HepG2 (cell line): Measurements from ENCODE around the gene INF2. TPM values are rescaled to one million over a fixed set of nuclear protein-coding genes. Genes with fewer than 3 reads are reported as not detected.
A peak's percentile ranks its signal among the peaks of the same experiment; 100 is the strongest.

ENCODE experiments used
- CBX5 ChIP-seq: sonication (generic); formaldehyde crosslinking; IDR thresholded peaks from 2 replicates; pipeline ENCODE4 v1.4.0; 2020; ENCODE audit warnings: missing genetic modification reagents, borderline replicate concordance
- EEA1 ChIP-seq: sonication (generic); formaldehyde crosslinking; IDR thresholded peaks from 2 replicates; pipeline ENCODE4 v1.5.1; 2020; ENCODE audit warnings: mild to moderate bottlenecking, missing genetic modification reagents, borderline replicate concordance
- ELF3 ChIP-seq: IDR thresholded peaks from 2 replicates; pipeline ENCODE4 v1.6.1; 2016; ENCODE audit warnings: missing genetic modification reagents, missing compliant biosample characterization
- ETV6 ChIP-seq: sonication (generic); formaldehyde crosslinking; conservative IDR thresholded peaks from 2 replicates; pipeline ENCODE4 v1.4.0; 2020; ENCODE audit warnings: missing genetic modification reagents
- HNRNPUL1 ChIP-seq: fragments of 200-400 bp; formaldehyde crosslinking; IDR thresholded peaks from 2 replicates; pipeline ENCODE4 v1.6.1; 2017; ENCODE audit warnings: low read depth, mild to moderate bottlenecking, low read length, moderate library complexity
- MBD4 ChIP-seq: IDR thresholded peaks from 2 replicates; pipeline ENCODE4 v1.6.1; 2012; ENCODE audit warnings: low read length, inconsistent platforms, borderline replicate concordance
- MTF2 ChIP-seq: sonication (generic); formaldehyde crosslinking; IDR thresholded peaks from 2 replicates; pipeline ENCODE4 v1.5.0; 2020; ENCODE audit warnings: missing genetic modification reagents, borderline replicate concordance
- NFIC ChIP-seq: IDR thresholded peaks from 2 replicates; pipeline ENCODE4 v1.6.1; 2012; ENCODE audit warnings: mild to moderate bottlenecking, low read length, inconsistent platforms
- PAWR ChIP-seq: sonication (generic); formaldehyde crosslinking; IDR thresholded peaks from 2 replicates; pipeline ENCODE4 v1.4.0; 2020; ENCODE audit warnings: missing genetic modification reagents, mild to moderate bottlenecking, borderline replicate concordance
- PAXIP1 ChIP-seq: sonication (generic); formaldehyde crosslinking; conservative IDR thresholded peaks from 2 replicates; pipeline ENCODE4 v1.4.0; 2020; ENCODE audit warnings: mild to moderate bottlenecking, missing genetic modification reagents, moderate library complexity
- RXRB ChIP-seq: IDR thresholded peaks from 2 replicates; pipeline ENCODE4 v1.6.1; 2016; ENCODE audit warnings: borderline replicate concordance, missing genetic modification reagents, missing compliant biosample characterization
- SRSF4 ChIP-seq: fragments of 200-400 bp; formaldehyde crosslinking; IDR thresholded peaks from one replicate; pipeline ENCODE4 v1.6.1; 2018; ENCODE audit warnings: mild to moderate bottlenecking, low read depth, low read length, moderate library complexity; ENCODE audit not compliant: poor library complexity, severe bottlenecking
- TAF1 ChIP-seq: sonication (generic); formaldehyde crosslinking; IDR thresholded peaks from 2 replicates; pipeline ENCODE4 v1.4.0; 2020; ENCODE audit warnings: missing genetic modification reagents
- WIZ ChIP-seq: sonication (generic); formaldehyde crosslinking; IDR thresholded peaks from 2 replicates; pipeline ENCODE4 v1.5.1; 2020; ENCODE audit warnings: mild to moderate bottlenecking, missing genetic modification reagents
- ZBTB46 ChIP-seq: sonication (generic); formaldehyde crosslinking; IDR thresholded peaks from 2 replicates; pipeline ENCODE4 v1.4.0; 2020; ENCODE audit warnings: mild to moderate bottlenecking, missing genetic modification reagents, borderline replicate concordance
- ZFP62 ChIP-seq: sonication (generic); formaldehyde crosslinking; IDR thresholded peaks from 2 replicates; pipeline ENCODE4 v1.4.0; 2020; ENCODE audit warnings: missing genetic modification reagents
- ZHX1 ChIP-seq: sonication (generic); formaldehyde crosslinking; IDR thresholded peaks from 2 replicates; pipeline ENCODE4 v1.8.1; 2022; ENCODE audit warnings: low read depth, mild to moderate bottlenecking, missing genetic modification reagents
- ZNF205 ChIP-seq: IDR thresholded peaks from 2 replicates; pipeline ENCODE4 v1.6.1; 2018; ENCODE audit warnings: missing biosample characterization, missing genetic modification reagents
- ZNF230 ChIP-seq: sonication (generic); formaldehyde crosslinking; IDR thresholded peaks from 2 replicates; pipeline ENCODE4 v1.4.0; 2020; ENCODE audit warnings: mild to moderate bottlenecking, missing genetic modification reagents
- ZNF709 ChIP-seq: sonication (generic); formaldehyde crosslinking; IDR thresholded peaks from 2 replicates; pipeline ENCODE4 v1.5.0; 2020; ENCODE audit warnings: mild to moderate bottlenecking, missing genetic modification reagents
- ZNF75D ChIP-seq: sonication (generic); formaldehyde crosslinking; IDR thresholded peaks from 2 replicates; pipeline ENCODE4 v1.8.1; 2023; ENCODE audit warnings: missing genetic modification reagents, mild to moderate bottlenecking, borderline replicate concordance
- ZNF761 ChIP-seq: sonication (generic); formaldehyde crosslinking; conservative IDR thresholded peaks from 2 replicates; pipeline ENCODE4 v1.4.0; 2020; ENCODE audit warnings: mild to moderate bottlenecking, missing genetic modification reagents
- polyA plus RNA-seq, 8 experiments: library from polyadenylated mRNA; depleted of rRNA in 3 of 8; stranded (reverse) in 7 of 8; unstranded in 1 of 8; fragments of >200 nt; fragmentation: Illumina TruSeq in 4 of 8; extraction: Trizol in 4 of 8; gene quantifications; 2 replicates each; pipeline versions ENCODE4 v1.2.1 to v1.2.3, GENCODE V29; 2011 to 2016; ENCODE audit warnings: low read depth in 4 of 8, missing spikeins in 1 of 8, mixed read lengths in 1 of 8; ENCODE audit not compliant: insufficient read depth in 1 of 8
- total RNA-seq, 5 experiments: library from RNA; depleted of rRNA; stranded (reverse); fragments of >200 nt; fragmentation: Illumina TruSeq; extraction: Trizol; gene quantifications; 2 replicates each; pipeline ENCODE4 v1.2.3, GENCODE V29; 2016; ENCODE audit warnings: low read depth in 1 of 5

INF2 gene
- total and polyA plus RNA-seq, 2 of the 13 experiments (the other 11 are each of a cell fraction or from before 2014, with no cell fraction given), result 16.4 to 26.4 TPM

GRCh38 chr14:104735830-104736642 lies 46.6 kb downstream of the INF2 start (continued):
- TF ChIP-seq ETV6 (CRISPR knock-in tag) (no peak), SRSF4 (no peak), NFIC (no peak), MTF2 (CRISPR knock-in tag) (no peak), EEA1 (no peak), ZNF761 (CRISPR knock-in tag) (0 out of 2 replicates have a peak, but pooled peaks have one; percentile 59), WIZ (no peak), ZHX1 (peak; percentile 91; the same call in 1 of the 2 replicates), HNRNPUL1 (no peak), ZFP62 (CRISPR knock-in tag) (no peak), ZNF230 (CRISPR knock-in tag) (peak; percentile 81; the same call in 1 of the 2 replicates), ZNF709 (CRISPR knock-in tag) (peak; percentile 86; the same call in 1 of the 2 replicates), ELF3 (CRISPR knock-in tag) (peak; percentile 94), TAF1 (CRISPR knock-in tag) (peak; percentile 38; the same call in 1 of the 2 replicates), PAWR (no peak), ZNF205 (CRISPR knock-in tag) (peak; percentile 75; the same call in 1 of the 2 replicates), MBD4 (no peak), ZNF75D (CRISPR knock-in tag) (no peak), CBX5 (CRISPR knock-in tag) (peak; percentile 81; the same call in 1 of the 2 replicates), PAXIP1 (peak; percentile 97), RXRB (CRISPR knock-in tag) (peak; percentile 97), ZBTB46 (CRISPR knock-in tag) (no peak)
